Osteoblast (primary cell): Measurements from ENCODE around the gene ABHD1. TPM values are rescaled to one million over a fixed set of nuclear protein-coding genes. Genes with fewer than 3 reads are reported as not detected.
A peak's percentile ranks its signal among the peaks of the same experiment; 100 is the strongest.

ENCODE experiments used
- DNase-seq: peaks from one replicate; pipeline ENCODE4 v3.0.0; 2011; ENCODE audit warnings: low spot score, mixed read lengths; ENCODE audit not compliant: insufficient read length; ENCODE audit errors: missing footprints
- H2AFZ ChIP-seq: 2 replicates; pipeline ENCODE4 v1.6.0; 2011; ENCODE audit warnings: mild to moderate bottlenecking, low read length
- H3K27ac ChIP-seq: 2 replicates; pipeline ENCODE4 v1.5.1; 2011; ENCODE audit warnings: mild to moderate bottlenecking, low read depth, low read length, moderate library complexity
- H3K27me3 ChIP-seq: 2 replicates; pipeline ENCODE4 v1.6.0; 2012; ENCODE audit warnings: mild to moderate bottlenecking, control low read depth, inconsistent platforms, low read length, moderate library complexity; ENCODE audit not compliant: insufficient read depth
- H3K36me3 ChIP-seq: 2 replicates; pipeline ENCODE4 v1.5.1; 2011; ENCODE audit warnings: mild to moderate bottlenecking, low read length, control low read depth, moderate library complexity; ENCODE audit not compliant: insufficient read depth
- H3K4me1 ChIP-seq: 2 replicates; pipeline ENCODE4 v1.5.1; 2011; ENCODE audit warnings: mild to moderate bottlenecking, low read length, control low read depth, moderate library complexity; ENCODE audit not compliant: insufficient read depth
- H3K4me2 ChIP-seq: 2 replicates; pipeline ENCODE4 v1.6.0; 2011; ENCODE audit warnings: mild to moderate bottlenecking, low read length; ENCODE audit not compliant: insufficient read depth
- H3K4me3 ChIP-seq: fragments of 200-600 bp; sonication (generic); 3 replicates; pipeline ENCODE4 v1.5.1; 2012; ENCODE audit warnings: mild to moderate bottlenecking, low read length, inconsistent platforms; ENCODE audit not compliant: insufficient read depth
- H3K79me2 ChIP-seq: 2 replicates; pipeline ENCODE4 v1.6.0; 2012; ENCODE audit warnings: mild to moderate bottlenecking, low read length, control low read depth, inconsistent platforms; ENCODE audit not compliant: insufficient read depth
- H3K9me3 ChIP-seq: 2 replicates; pipeline ENCODE4 v1.5.1; 2011; ENCODE audit warnings: low read depth, low read length, control low read depth
- H4K20me1 ChIP-seq: 2 replicates; pipeline ENCODE4 v1.6.0; 2012; ENCODE audit warnings: mild to moderate bottlenecking, low read length, control low read depth; ENCODE audit not compliant: insufficient read depth
- total RNA-seq: library from RNA; depleted of rRNA; stranded (reverse); fragments of >200 nt; gene quantifications from 2 replicates; pipeline ENCODE4 v1.2.3, GENCODE V29; 2012
- TF ChIP-seq, protein P1 (sequence below): IDR thresholded peaks from 2 replicates; pipeline ENCODE4 v1.5.1; 2011; ENCODE audit warnings: mild to moderate bottlenecking, low read depth, low read length, moderate library complexity; ENCODE audit errors: extremely low read depth

The ABHD1 gene
- total RNA-seq, 1 donor = under 0.01 TPM

DNA sequence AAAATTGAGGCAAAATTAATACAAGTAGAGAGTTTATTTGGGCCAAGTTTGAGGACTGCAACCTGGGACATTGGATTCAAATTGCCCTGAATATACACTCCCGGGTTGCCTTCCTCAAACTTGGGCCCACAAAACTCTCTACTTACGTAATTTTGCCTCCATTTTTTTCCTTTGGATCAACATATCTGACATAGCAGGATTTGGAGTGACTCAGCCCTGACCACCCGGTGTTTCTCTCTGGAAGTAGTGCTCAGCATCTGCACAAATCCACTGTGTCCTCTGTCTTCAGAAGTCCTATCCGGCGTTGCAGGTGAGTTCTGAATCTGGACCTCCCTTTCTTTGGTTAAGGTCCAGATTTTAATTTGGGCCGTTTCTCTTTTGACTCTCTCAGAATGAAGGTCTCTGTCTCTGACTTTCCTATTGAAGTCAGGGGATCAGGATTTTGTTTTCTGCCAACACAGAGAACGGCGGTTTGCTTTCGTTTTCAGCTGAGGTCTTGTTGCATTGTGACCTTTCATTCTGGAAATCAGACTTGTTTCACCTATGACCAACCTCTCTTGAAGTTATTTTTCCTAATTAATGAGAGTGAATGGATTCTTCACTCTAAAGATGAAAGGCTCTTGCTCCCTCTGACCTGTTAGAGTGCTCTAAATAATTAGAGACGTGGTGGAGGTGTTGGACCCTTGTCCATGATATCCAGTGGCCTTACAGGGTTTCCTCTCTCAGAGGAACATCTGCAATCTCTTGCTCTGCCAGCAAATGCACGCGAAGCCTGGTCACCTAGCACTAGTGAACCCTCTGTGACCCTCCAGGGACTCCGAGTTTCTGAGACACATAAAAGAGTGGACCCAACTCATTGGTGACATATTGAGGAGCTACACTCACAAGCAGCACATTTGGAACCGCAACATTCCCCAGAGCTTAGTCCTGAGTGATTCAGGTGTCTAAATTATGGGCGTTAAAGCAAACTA is 38.8 kb downstream of the ABHD1 start:
- H3K4me1 ChIP-seq = no peaks in the 10 kb centered on the region
- H3K79me2 ChIP-seq = no peaks in the 10 kb centered on the region
- H3K27me3 ChIP-seq = no peaks in the 10 kb centered on the region
- H2AFZ ChIP-seq = peak overlapping the region; percentile 72
- TF ChIP-seq, protein P1, sequence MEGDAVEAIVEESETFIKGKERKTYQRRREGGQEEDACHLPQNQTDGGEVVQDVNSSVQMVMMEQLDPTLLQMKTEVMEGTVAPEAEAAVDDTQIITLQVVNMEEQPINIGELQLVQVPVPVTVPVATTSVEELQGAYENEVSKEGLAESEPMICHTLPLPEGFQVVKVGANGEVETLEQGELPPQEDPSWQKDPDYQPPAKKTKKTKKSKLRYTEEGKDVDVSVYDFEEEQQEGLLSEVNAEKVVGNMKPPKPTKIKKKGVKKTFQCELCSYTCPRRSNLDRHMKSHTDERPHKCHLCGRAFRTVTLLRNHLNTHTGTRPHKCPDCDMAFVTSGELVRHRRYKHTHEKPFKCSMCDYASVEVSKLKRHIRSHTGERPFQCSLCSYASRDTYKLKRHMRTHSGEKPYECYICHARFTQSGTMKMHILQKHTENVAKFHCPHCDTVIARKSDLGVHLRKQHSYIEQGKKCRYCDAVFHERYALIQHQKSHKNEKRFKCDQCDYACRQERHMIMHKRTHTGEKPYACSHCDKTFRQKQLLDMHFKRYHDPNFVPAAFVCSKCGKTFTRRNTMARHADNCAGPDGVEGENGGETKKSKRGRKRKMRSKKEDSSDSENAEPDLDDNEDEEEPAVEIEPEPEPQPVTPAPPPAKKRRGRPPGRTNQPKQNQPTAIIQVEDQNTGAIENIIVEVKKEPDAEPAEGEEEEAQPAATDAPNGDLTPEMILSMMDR = no peak
- no peaks in the 10 kb centered on the region for H4K20me1 ChIP-seq
- H3K36me3 ChIP-seq = no peaks in the 10 kb centered on the region
- peak overlapping the region; percentile 53 for H3K4me3 ChIP-seq
- H3K4me2 ChIP-seq = peak overlapping the region; percentile 60
- H3K27ac ChIP-seq = no peak overlapping the region
- DNase-seq = no peak
- H3K9me3 ChIP-seq = no peaks in the 10 kb centered on the region

DNA sequence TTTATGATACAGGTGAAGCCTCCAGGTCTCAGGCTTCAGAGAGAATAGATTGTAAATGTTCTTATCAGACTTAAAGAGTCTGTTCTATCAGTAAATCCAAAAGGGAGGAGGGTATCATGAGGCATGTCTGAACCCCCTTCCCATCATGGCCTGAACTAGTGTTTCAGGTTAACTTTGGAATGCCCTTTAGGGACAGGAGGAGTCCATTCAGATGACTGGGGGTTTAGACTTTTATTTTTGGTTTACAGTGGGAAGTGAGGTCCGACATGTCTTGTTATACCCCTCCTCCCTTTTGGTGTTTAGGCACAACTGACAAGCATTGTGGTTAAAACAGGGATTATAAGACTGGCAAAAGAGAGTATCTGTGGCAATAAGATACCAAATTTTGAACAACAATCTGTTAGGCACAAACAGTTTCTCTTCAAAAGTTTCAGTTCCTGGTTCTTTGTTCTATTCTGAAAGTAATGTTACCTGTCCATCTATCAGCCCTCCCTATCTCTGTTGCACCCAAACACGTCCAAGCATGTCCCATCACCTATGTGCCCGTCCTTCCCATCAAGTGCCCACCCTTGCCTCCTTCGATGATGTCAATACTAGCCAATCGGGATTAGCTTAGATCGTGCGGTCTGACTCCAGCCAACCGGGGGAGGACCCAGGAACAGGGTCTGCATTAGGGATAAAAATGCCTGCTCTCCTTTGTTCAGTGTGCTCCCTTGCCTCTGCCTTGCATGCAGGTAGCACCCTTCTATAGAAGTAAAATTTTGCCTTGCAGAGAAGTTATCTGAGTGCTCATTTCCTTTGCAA is 41.5 kb downstream of the ABHD1 start:
- Histone ChIP-seq H3K27ac (no peak overlapping the region), H3K4me1 (peaks cover 4% of the 10 kb centered on the region), H4K20me1 (no peaks in the 10 kb centered on the region), H3K27me3 (no peaks in the 10 kb centered on the region), H3K36me3 (no peaks in the 10 kb centered on the region), H3K4me2 (no peak overlapping the region), H2AFZ (no peak overlapping the region), H3K79me2 (no peaks in the 10 kb centered on the region), H3K4me3 (no peak overlapping the region), H3K9me3 (no peaks in the 10 kb centered on the region)
- TF ChIP-seq, protein P1 = no peak
- DNase-seq = no peak

DNA sequence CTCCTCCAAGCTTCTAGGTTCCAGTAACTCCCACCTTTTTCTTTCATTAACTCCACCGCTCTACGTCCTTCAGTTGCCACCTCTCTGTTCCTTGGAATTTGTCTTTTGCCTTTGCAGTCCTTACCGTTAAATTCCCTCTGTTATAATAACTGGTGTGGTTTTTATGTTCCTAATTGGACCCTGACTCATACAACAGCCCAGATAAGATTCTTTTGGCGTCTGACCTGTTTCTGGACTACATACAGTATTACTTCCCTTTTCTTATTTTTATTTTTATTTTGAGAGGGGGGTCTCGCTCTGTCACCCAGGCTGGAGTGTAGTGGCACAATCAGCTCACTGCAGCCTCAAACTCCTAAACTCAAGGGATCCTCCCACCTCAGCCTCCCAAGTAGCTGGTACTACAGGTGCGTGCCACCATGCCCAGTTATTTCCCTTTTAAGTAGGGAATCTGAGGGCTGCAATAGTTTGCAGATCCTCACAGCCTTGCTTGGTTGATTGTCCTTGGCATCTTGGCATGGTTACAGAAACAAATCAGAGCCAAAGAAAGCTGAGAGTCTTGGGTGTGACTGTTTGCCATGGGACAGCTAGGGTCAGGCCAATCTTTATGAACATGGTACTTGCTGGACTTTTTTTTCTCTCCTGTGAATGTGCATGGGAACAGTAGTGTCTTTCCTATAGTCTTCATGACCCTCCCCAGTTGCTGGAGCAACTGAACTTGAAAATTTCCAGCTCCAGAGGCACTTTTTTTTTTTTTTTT is 47.1 kb downstream of the ABHD1 start:
- H3K79me2 ChIP-seq = no peaks in the 10 kb centered on the region
- TF ChIP-seq, protein P1 = no peak
- H3K4me1 ChIP-seq = peaks cover 12% of the 10 kb centered on the region
- H4K20me1 ChIP-seq = no peaks in the 10 kb centered on the region
- peaks cover 37% of the 10 kb centered on the region for H3K27me3 ChIP-seq
- no peak overlapping the region for H3K27ac ChIP-seq
- no peak overlapping the region for H3K4me3 ChIP-seq
- no peaks in the 10 kb centered on the region for H3K36me3 ChIP-seq
- peak overlapping the region; percentile 82 for H3K4me2 ChIP-seq
- DNase-seq = peak; percentile 66
- H3K9me3 ChIP-seq = no peaks in the 10 kb centered on the region
- H2AFZ ChIP-seq = no peak overlapping the region
